Measurements from ENCODE around the gene PCDHGA2. TPM values are rescaled to one million over a fixed set of nuclear protein-coding genes. Genes with fewer than 3 reads are reported as not detected.

The PCDHGA2 gene
- total and polyA plus RNA-seq, 9 of the 15 experiments (the other 6 are each of a cell fraction or from before 2014, with no cell fraction given), result 0.07 to 0.27 (median 0.15) TPM; not detected in 2

- TF ChIP-seq REST (IDR thresholded peaks at IDR 0.05; ENCODE audit: borderline replicate concordance), result 0 out of 2 replicates have a peak, but pooled peaks have one; percentile 2
- TF ChIP-seq REST (CRISPR knock-in tag; IDR thresholded peaks at IDR 0.05; ENCODE audit: low read depth), result no peak
- no peak for TF ChIP-seq ZBTB40 (IDR thresholded peaks at IDR 0.05)
- no peak for TF ChIP-seq ZBTB40 (CRISPR knock-in tag; IDR thresholded peaks at IDR 0.05)
- no peak for TF ChIP-seq PHF8 (IDR thresholded peaks at IDR 0.05; ENCODE audit: borderline replicate concordance, low read length)
- TF ChIP-seq SP2 (IDR thresholded peaks at IDR 0.05; ENCODE audit: extremely low read depth, low read depth, low read length, poor library complexity, severe bottlenecking), result no peak
- no peak for TF ChIP-seq ZFP91 (CRISPR knock-in tag; IDR thresholded peaks at IDR 0.05)
- TF ChIP-seq NR2F6 (CRISPR knock-in tag; IDR thresholded peaks at IDR 0.05), result no peak
- TF ChIP-seq HDAC6 (IDR thresholded peaks at IDR 0.05; ENCODE audit: low read depth, low read length), result no peak
Observed at GRCh38 chr5:141343953-141344463, 5.4 kb downstream of the PCDHGA2 start (continued).
